DMS114 treated with DMSO at 0.1 percent for 48 hours (cell line): ENCODE measurements around the gene PLP2.
"Not testable (repeated sequence)": the region's sequence is repeated elsewhere in the genome, so short reads cannot be mapped to it uniquely, and the experiment has no call there.

Experiments used
- DNase-seq: peaks from one replicate; lab custom pipeline; 2025; ENCODE audit not compliant: unreplicated experiment; lab: John Stamatoyannopoulos, UW

PLP2 gene

GRCh38 chrX:49171752-49172279, at the start of gene PLP2:
PLP2 (plus strand) TSS chrX:49171898; CDS start chrX:49172001, 103 bp downstream.
- peak; percentile 10 for DNase-seq

GRCh38 chrX:49122499-49122898, 49.2 kb upstream of the PLP2 start:
- no peak for DNase-seq

GRCh38 chrX:49127742-49128258, 43.9 kb upstream of the PLP2 start:
- DNase-seq, result not testable (repeated sequence)

- no peak for DNase-seq
Observed at GRCh38 chrX:49129427-49129826, 42.3 kb upstream of the PLP2 start.

GRCh38 chrX:49132275-49132674, 39.4 kb upstream of the PLP2 start:
- DNase-seq, result not testable (repeated sequence)

GRCh38 chrX:49133759-49134158, 37.9 kb upstream of the PLP2 start:
- no peak for DNase-seq

- DNase-seq, result no peak
Observed at GRCh38 chrX:49137492-49137891, 34.2 kb upstream of the PLP2 start.

GRCh38 chrX:49139713-49140112, 32.0 kb upstream of the PLP2 start:
- DNase-seq, result no peak

GRCh38 chrX:49142264-49142663, 29.4 kb upstream of the PLP2 start:
- not testable (repeated sequence) for DNase-seq

GRCh38 chrX:49143154-49143553, 28.5 kb upstream of the PLP2 start:
- not testable (repeated sequence) for DNase-seq

- DNase-seq, result no peak
Observed at GRCh38 chrX:49147282-49147681, 24.4 kb upstream of the PLP2 start.

- no peak for DNase-seq
Observed at GRCh38 chrX:49147936-49148335, 23.8 kb upstream of the PLP2 start.

GRCh38 chrX:49148390-49149100, 23.2 kb upstream of the PLP2 start:
- not testable (repeated sequence) for DNase-seq

GRCh38 chrX:49149291-49149690, 22.4 kb upstream of the PLP2 start:
- not testable (repeated sequence) for DNase-seq

- DNase-seq, result no peak
Observed at GRCh38 chrX:49153467-49153866, 18.2 kb upstream of the PLP2 start.

- peak; percentile 56 for DNase-seq
Observed at GRCh38 chrX:49155243-49155899, 16.3 kb upstream of the PLP2 start.

- DNase-seq, result peak; percentile 66
Observed at GRCh38 chrX:49155900-49156837, 15.5 kb upstream of the PLP2 start.

- no peak for DNase-seq
Observed at GRCh38 chrX:49157194-49157593, 14.5 kb upstream of the PLP2 start.

GRCh38 chrX:49160908-49161307, 10.8 kb upstream of the PLP2 start:
- DNase-seq, result no peak

GRCh38 chrX:49161632-49162031, 10.1 kb upstream of the PLP2 start:
- no peak for DNase-seq

GRCh38 chrX:49162620-49163019, 9.1 kb upstream of the PLP2 start, which contains the start of gene MAGIX:
MAGIX (plus strand) TSS chrX:49162758; CDS start chrX:49162890, 132 bp downstream.
- DNase-seq, result no peak
